H1 (cell line): ENCODE results near the gene IGFBP4.

Experiments
- CHD2 ChIP-seq: IDR thresholded peaks from 2 replicates; pipeline ENCODE4 v1.6.1; 2012; ENCODE audit warnings: low read length, improper control_type of control experiment
- EGR1 ChIP-seq: IDR thresholded peaks from 2 replicates; pipeline ENCODE4 v1.6.1; 2011; ENCODE audit warnings: low read depth, low read length, borderline replicate concordance
- EP300 ChIP-seq, 2 experiments: IDR thresholded peaks; 1 replicate in 1 of 2; 2 replicates in 1 of 2; pipeline ENCODE4 v1.6.1; 2011 to 2012; ENCODE audit warnings: low read depth in 2 of 2, low read length in 2 of 2, mild to moderate bottlenecking in 2 of 2, borderline replicate concordance in 1 of 2, inconsistent platforms in 1 of 2, moderate library complexity in 1 of 2
- HDAC6 ChIP-seq: IDR thresholded peaks from one replicate; pipeline ENCODE4 v1.7.1; 2012; ENCODE audit warnings: low read depth, mild to moderate bottlenecking, inconsistent platforms, low read length, moderate library complexity
- JUN ChIP-seq: IDR thresholded peaks from 2 replicates; pipeline ENCODE4 v1.6.1; 2011; ENCODE audit warnings: low read depth, mild to moderate bottlenecking, improper control_type of control experiment, low read length
- POLR2A ChIP-seq, 2 experiments: IDR thresholded peaks; 1 replicate in 1 of 2; 2 replicates in 1 of 2; pipeline ENCODE4 v1.6.1; 2011; ENCODE audit warnings: low read depth in 2 of 2, low read length in 2 of 2, mild to moderate bottlenecking in 2 of 2; ENCODE audit errors: control extremely low read depth in 1 of 2
- POLR2AphosphoS5 ChIP-seq: IDR thresholded peaks from 2 replicates; pipeline ENCODE4 v1.6.1; 2011; ENCODE audit warnings: low read depth, low read length
- TF ChIP-seq, protein P1 (sequence below), 3 experiments: IDR thresholded peaks; 1 replicate in 2 of 3; 2 replicates in 1 of 3; pipeline versions ENCODE4 v1.5.1 to v1.6.1; 2011; ENCODE audit warnings: low read length in 3 of 3, mild to moderate bottlenecking in 3 of 3, inconsistent platforms in 2 of 3, low read depth in 1 of 3, moderate library complexity in 1 of 3; ENCODE audit not compliant: insufficient read depth in 1 of 3; ENCODE audit errors: control extremely low read depth in 1 of 3
- TF ChIP-seq, protein P2 (sequence below): IDR thresholded peaks from 2 replicates; pipeline ENCODE4 v1.6.1; 2012; ENCODE audit warnings: low read length, inconsistent platforms
- TF ChIP-seq, protein P3 (sequence below): IDR thresholded peaks from 2 replicates; pipeline ENCODE4 v1.6.1; 2011; ENCODE audit warnings: low read depth, mild to moderate bottlenecking, low read length; ENCODE audit not compliant: insufficient read depth

DNA sequence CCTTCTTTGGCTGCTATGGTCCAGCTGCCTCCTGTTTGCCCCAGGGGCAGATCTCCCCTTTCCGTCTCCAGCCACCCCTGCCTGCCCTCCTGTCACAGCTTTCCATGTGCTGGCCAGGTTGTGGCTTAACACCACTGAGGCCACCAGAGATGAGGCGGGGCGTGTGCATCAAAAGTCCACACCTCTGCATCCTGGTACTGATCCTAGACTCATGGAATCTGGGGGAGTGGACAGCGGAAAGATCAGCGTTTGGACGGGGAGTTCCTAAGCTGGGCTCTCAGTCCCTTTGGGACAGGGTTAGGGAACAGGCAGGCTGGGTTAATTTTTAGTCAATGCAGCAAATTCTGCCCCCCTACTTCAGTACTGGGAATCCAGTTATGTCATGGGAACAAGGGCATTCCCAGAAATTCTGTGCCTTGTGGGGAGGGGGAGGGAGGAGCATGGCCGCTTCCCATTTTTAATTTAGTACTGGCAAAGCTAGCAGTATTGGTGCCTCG lies 3.9 kb downstream of the IGFBP4 start:
- TF ChIP-seq, protein P1, sequence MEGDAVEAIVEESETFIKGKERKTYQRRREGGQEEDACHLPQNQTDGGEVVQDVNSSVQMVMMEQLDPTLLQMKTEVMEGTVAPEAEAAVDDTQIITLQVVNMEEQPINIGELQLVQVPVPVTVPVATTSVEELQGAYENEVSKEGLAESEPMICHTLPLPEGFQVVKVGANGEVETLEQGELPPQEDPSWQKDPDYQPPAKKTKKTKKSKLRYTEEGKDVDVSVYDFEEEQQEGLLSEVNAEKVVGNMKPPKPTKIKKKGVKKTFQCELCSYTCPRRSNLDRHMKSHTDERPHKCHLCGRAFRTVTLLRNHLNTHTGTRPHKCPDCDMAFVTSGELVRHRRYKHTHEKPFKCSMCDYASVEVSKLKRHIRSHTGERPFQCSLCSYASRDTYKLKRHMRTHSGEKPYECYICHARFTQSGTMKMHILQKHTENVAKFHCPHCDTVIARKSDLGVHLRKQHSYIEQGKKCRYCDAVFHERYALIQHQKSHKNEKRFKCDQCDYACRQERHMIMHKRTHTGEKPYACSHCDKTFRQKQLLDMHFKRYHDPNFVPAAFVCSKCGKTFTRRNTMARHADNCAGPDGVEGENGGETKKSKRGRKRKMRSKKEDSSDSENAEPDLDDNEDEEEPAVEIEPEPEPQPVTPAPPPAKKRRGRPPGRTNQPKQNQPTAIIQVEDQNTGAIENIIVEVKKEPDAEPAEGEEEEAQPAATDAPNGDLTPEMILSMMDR (IDR thresholded peaks at IDR 0.05; ENCODE audit: control extremely low read depth in 1 of 3, insufficient read depth in 1 of 3, low read depth in 1 of 3, low read length in 3 of 3), result no peak
- TF ChIP-seq POLR2AphosphoS5 (no peak), POLR2A (IDR thresholded peaks at IDR 0.05; ENCODE audit: control extremely low read depth in 1 of 2, low read depth in 2 of 2, low read length in 2 of 2) (no peak), JUN (no peak), CHD2 (no peak), EP300 (IDR thresholded peaks at IDR 0.05; ENCODE audit: borderline replicate concordance in 1 of 2, low read depth in 2 of 2, low read length in 2 of 2) (no peak), HDAC6 (no peak), EGR1 (no peak)
- TF ChIP-seq, protein P2, sequence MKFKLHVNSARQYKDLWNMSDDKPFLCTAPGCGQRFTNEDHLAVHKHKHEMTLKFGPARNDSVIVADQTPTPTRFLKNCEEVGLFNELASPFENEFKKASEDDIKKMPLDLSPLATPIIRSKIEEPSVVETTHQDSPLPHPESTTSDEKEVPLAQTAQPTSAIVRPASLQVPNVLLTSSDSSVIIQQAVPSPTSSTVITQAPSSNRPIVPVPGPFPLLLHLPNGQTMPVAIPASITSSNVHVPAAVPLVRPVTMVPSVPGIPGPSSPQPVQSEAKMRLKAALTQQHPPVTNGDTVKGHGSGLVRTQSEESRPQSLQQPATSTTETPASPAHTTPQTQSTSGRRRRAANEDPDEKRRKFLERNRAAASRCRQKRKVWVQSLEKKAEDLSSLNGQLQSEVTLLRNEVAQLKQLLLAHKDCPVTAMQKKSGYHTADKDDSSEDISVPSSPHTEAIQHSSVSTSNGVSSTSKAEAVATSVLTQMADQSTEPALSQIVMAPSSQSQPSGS, result no peak
- TF ChIP-seq, protein P3, sequence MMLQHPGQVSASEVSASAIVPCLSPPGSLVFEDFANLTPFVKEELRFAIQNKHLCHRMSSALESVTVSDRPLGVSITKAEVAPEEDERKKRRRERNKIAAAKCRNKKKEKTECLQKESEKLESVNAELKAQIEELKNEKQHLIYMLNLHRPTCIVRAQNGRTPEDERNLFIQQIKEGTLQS, result no peak
